ENCODE measurements around the gene RAD51B.

GRCh38 chr14:68190032-68190431 is 370.5 kb downstream of the RAD51B start:
- no peak for TF ChIP-seq ZNF224 (CRISPR knock-in tag; IDR thresholded peaks at IDR 0.05)
- TF ChIP-seq CEBPB (IDR thresholded peaks at IDR 0.05; ENCODE audit: borderline replicate concordance, low read depth, low read length), result no peak
- TF ChIP-seq HNF4A (CRISPR knock-in tag; IDR thresholded peaks at IDR 0.05), result no peak
- no peak for TF ChIP-seq CTCF (CRISPR knock-in tag; IDR thresholded peaks at IDR 0.05)
- no peak for TF ChIP-seq NFYB (CRISPR knock-in tag; IDR thresholded peaks at IDR 0.05)

Measured in HepG2 (cell line).